Upper lobe of left lung (tissue), 4 donors: ENCODE results near the gene TLX3.

Source experiments
- POLR2A ChIP-seq, 4 donors: fragments of 450-650 bp; IDR thresholded peaks; one replicate each; pipeline ENCODE4 v1.5.1; 2016 to 2017; ENCODE audit warnings: antibody characterized with exemption in 4 of 4, mild to moderate bottlenecking in 2 of 4
- POLR2AphosphoS5 ChIP-seq, 2 donors: sonication (generic); formaldehyde crosslinking; IDR thresholded peaks; one replicate each; pipeline ENCODE4 v1.5.1; 2017; ENCODE audit warnings: antibody characterized with exemption in 2 of 2

- TF ChIP-seq POLR2A (IDR thresholded peaks at IDR 0.05) (no peak), POLR2AphosphoS5 (IDR thresholded peaks at IDR 0.05) (no peak)
Measured at GRCh38 chr5:171323806-171324632, 15.0 kb downstream of the TLX3 start.
